GM18502 (cell line): Measurements from ENCODE around the gene GOLM1.
"Not testable (repeated sequence)": the region's sequence is repeated elsewhere in the genome, so short reads cannot be mapped to it uniquely, and the experiment has no call there.

Source experiments
- ATAC-seq: cut with Tn5 transposase; IDR thresholded peaks from one replicate; pipeline ENCODE4 v1.9.1; 2021; ENCODE audit warnings: mild to moderate bottlenecking; ENCODE audit not compliant: unreplicated experiment, poor library complexity

Gene GOLM1

GRCh38 chr9:86098824-86099700, at the start of gene GOLM1:
TSS of gene GOLM1 (minus strand) at chr9:86099558. CDS start at chr9:86079320, 20,238 bp downstream.
- peak; percentile 82 for ATAC-seq

- ATAC-seq: not testable (repeated sequence)
Observed at GRCh38 chr9:86146671-86147070, 47.3 kb upstream of the GOLM1 start.

- ATAC-seq: not testable (repeated sequence)
Observed at GRCh38 chr9:86145960-86146359, 46.6 kb upstream of the GOLM1 start.

GRCh38 chr9:86142973-86143372, 43.6 kb upstream of the GOLM1 start:
- no peak for ATAC-seq

GRCh38 chr9:86141843-86142242, 42.5 kb upstream of the GOLM1 start:
- no peak for ATAC-seq

GRCh38 chr9:86135371-86135770, 36.0 kb upstream of the GOLM1 start:
- no peak for ATAC-seq

GRCh38 chr9:86134361-86134760, 35.0 kb upstream of the GOLM1 start:
- no peak for ATAC-seq

GRCh38 chr9:86128235-86128822, 29.0 kb upstream of the GOLM1 start:
- ATAC-seq: no peak

- ATAC-seq: no peak
Observed at GRCh38 chr9:86126998-86127972, 27.9 kb upstream of the GOLM1 start.

GRCh38 chr9:86122311-86122710, 23.0 kb upstream of the GOLM1 start:
- ATAC-seq: no peak

- no peak for ATAC-seq
Observed at GRCh38 chr9:86119457-86119856, 20.1 kb upstream of the GOLM1 start.

- ATAC-seq: no peak
Observed at GRCh38 chr9:86116425-86116824, 17.1 kb upstream of the GOLM1 start.

- ATAC-seq: no peak
Observed at GRCh38 chr9:86115886-86116285, 16.5 kb upstream of the GOLM1 start.

GRCh38 chr9:86112057-86112456, 12.7 kb upstream of the GOLM1 start:
- no peak for ATAC-seq

GRCh38 chr9:86102626-86103025, 3.3 kb upstream of the GOLM1 start:
- ATAC-seq: no peak

GRCh38 chr9:86099701-86100364, 475 bp upstream of the GOLM1 start:
- ATAC-seq: no peak

- ATAC-seq: no peak
Observed at GRCh38 chr9:86097510-86098224, 1.7 kb downstream of the GOLM1 start.

- ATAC-seq: no peak
Observed at GRCh38 chr9:86096386-86096785, 3.0 kb downstream of the GOLM1 start.

GRCh38 chr9:86093788-86094555, 5.4 kb downstream of the GOLM1 start:
- ATAC-seq: no peak
